GM12878 (cell line): Measurements from ENCODE around the gene PSAP. TPM values are rescaled to one million over a fixed set of nuclear protein-coding genes. Genes with fewer than 3 reads are reported as not detected.

Source experiments
- BCL11A ChIP-seq: IDR thresholded peaks from 2 replicates; pipeline ENCODE4 v1.6.1; 2011; ENCODE audit warnings: low read depth, low read length
- BCL3 ChIP-seq: IDR thresholded peaks from 2 replicates; pipeline ENCODE4 v1.6.1; 2011; ENCODE audit warnings: borderline replicate concordance, low read depth, mild to moderate bottlenecking, moderate library complexity, low read length; ENCODE audit not compliant: insufficient read depth, poor library complexity, severe bottlenecking
- CEBPB ChIP-seq, 2 experiments: fragments of 150-350 bp in 1 of 2; IDR thresholded peaks; 2 replicates each; pipeline ENCODE4 v1.6.1; 2012 to 2014; ENCODE audit warnings: low read depth in 2 of 2, low read length in 2 of 2, borderline replicate concordance in 1 of 2, inconsistent platforms in 1 of 2
- E2F4 ChIP-seq: IDR thresholded peaks from 2 replicates; pipeline ENCODE4 v1.6.1; 2012; ENCODE audit warnings: low read depth, low read length, improper control_type of control experiment
- ETV6 ChIP-seq, 2 experiments: fragments of 450-650 bp in 1 of 2; IDR thresholded peaks in 1 of 2; conservative IDR thresholded peaks in 1 of 2; 2 replicates each; pipeline ENCODE4 v1.6.1; 2014; ENCODE audit warnings: antibody characterized with exemption in 1 of 2, borderline replicate concordance in 1 of 2, low read depth in 1 of 2, mild to moderate bottlenecking in 1 of 2, moderate library complexity in 1 of 2
- EZH2 ChIP-seq: IDR thresholded peaks from 2 replicates; pipeline ENCODE4 v1.6.1; 2012; ENCODE audit warnings: low read depth, mild to moderate bottlenecking, control low read depth, inconsistent platforms, low read length, borderline replicate concordance; ENCODE audit not compliant: control insufficient read depth
- HDAC2 ChIP-seq: fragments of 200-600 bp; sonication (generic); IDR thresholded peaks from 2 replicates; pipeline ENCODE4 v1.6.1; 2017
- KAT2A ChIP-seq: conservative IDR thresholded peaks from 2 replicates; pipeline ENCODE4 v1.6.1; 2011; ENCODE audit warnings: low read depth, low read length; ENCODE audit not compliant: control insufficient read depth
- KLF5 ChIP-seq: fragments of 450-650 bp; IDR thresholded peaks from 2 replicates; pipeline ENCODE4 v1.6.1; 2014; ENCODE audit warnings: mild to moderate bottlenecking; ENCODE audit not compliant: partially characterized antibody
- MAX ChIP-seq: IDR thresholded peaks from 2 replicates; pipeline ENCODE4 v1.6.1; 2012; ENCODE audit warnings: low read depth, low read length, improper control_type of control experiment
- MYC ChIP-seq: IDR thresholded peaks from 2 replicates; pipeline ENCODE4 v1.6.1; 2011; ENCODE audit warnings: mild to moderate bottlenecking, low read length, moderate library complexity, inconsistent platforms; ENCODE audit not compliant: insufficient read depth, insufficient replicate concordance, insufficient read length, severe bottlenecking
- NRF1 ChIP-seq: conservative IDR thresholded peaks from 2 replicates; pipeline ENCODE4 v1.6.1; 2011; ENCODE audit warnings: mild to moderate bottlenecking, low read depth, low read length, improper control_type of control experiment
- RAD51 ChIP-seq: fragments of 450-650 bp; IDR thresholded peaks from 2 replicates; pipeline ENCODE4 v1.6.1; 2016; ENCODE audit warnings: moderate library complexity, mild to moderate bottlenecking, inconsistent platforms
- RB1 ChIP-seq: fragments of 450-650 bp; formaldehyde crosslinking; IDR thresholded peaks from 2 replicates; pipeline ENCODE4 v1.6.1; 2017; ENCODE audit warnings: mild to moderate bottlenecking, borderline replicate concordance
- SREBF1 ChIP-seq: IDR thresholded peaks from 2 replicates; pipeline ENCODE4 v1.6.1; 2012; ENCODE audit warnings: mild to moderate bottlenecking, low read length
- SUPT20H ChIP-seq: IDR thresholded peaks from 2 replicates; pipeline ENCODE4 v1.6.1; 2011; ENCODE audit warnings: low read depth, mild to moderate bottlenecking, low read length, moderate library complexity, borderline replicate concordance; ENCODE audit not compliant: control insufficient read depth
- ZNF207 ChIP-seq: fragments of 450-650 bp; IDR thresholded peaks from 2 replicates; pipeline ENCODE4 v1.6.1; 2014; ENCODE audit warnings: antibody characterized with exemption, mild to moderate bottlenecking, borderline replicate concordance
- ZNF217 ChIP-seq: fragments of 450-650 bp; IDR thresholded peaks from 2 replicates; pipeline ENCODE4 v1.6.1; 2017; ENCODE audit warnings: antibody characterized with exemption, mild to moderate bottlenecking
- ZNF592 ChIP-seq: fragments of 450-650 bp; IDR thresholded peaks from 2 replicates; pipeline ENCODE4 v1.6.1; 2017; ENCODE audit warnings: mild to moderate bottlenecking, moderate library complexity
- ZZZ3 ChIP-seq: IDR thresholded peaks from 2 replicates; pipeline ENCODE4 v1.6.1; 2011; ENCODE audit warnings: low read depth; ENCODE audit not compliant: control insufficient read depth, insufficient read length
- polyA plus RNA-seq, 11 experiments: library from polyadenylated mRNA; depleted of rRNA in 4 of 11; unstranded in 6 of 11; stranded (reverse) in 5 of 11; fragments of >200 nt; fragmentation: Nextera tagmentation in 4 of 11; fragmentation: Illumina TruSeq in 1 of 11; extraction: Ambion mirVana in 4 of 11; extraction: Trizol in 1 of 11; gene quantifications; 1 replicate in 1 of 11; 2 replicates in 10 of 11; pipeline versions ENCODE4 v1.2.1 to v1.2.3, GENCODE V29; 2011 to 2016; ENCODE audit warnings: inconsistent platforms in 2 of 11, missing spikeins in 2 of 11, low read depth in 1 of 11
- total RNA-seq, 4 experiments: library from RNA; depleted of rRNA in 3 of 4; stranded (reverse); fragments of >200 nt in 3 of 4; fragmentation: Illumina TruSeq in 1 of 4; extraction: Trizol in 1 of 4; gene quantifications; 2 replicates each; pipeline versions ENCODE4 v1.2.1 to v1.2.3, GENCODE V29; 2013 to 2021
- TF ChIP-seq, protein P1 (sequence below): fragments of 450-650 bp; IDR thresholded peaks from 2 replicates; pipeline ENCODE4 v1.6.1; 2014; ENCODE audit warnings: mild to moderate bottlenecking

The PSAP gene
- total and polyA plus RNA-seq, 10 of the 15 experiments (the other 5 are each of a cell fraction or from before 2014, with no cell fraction given) = 178 to 336 (median 286) TPM

DNA sequence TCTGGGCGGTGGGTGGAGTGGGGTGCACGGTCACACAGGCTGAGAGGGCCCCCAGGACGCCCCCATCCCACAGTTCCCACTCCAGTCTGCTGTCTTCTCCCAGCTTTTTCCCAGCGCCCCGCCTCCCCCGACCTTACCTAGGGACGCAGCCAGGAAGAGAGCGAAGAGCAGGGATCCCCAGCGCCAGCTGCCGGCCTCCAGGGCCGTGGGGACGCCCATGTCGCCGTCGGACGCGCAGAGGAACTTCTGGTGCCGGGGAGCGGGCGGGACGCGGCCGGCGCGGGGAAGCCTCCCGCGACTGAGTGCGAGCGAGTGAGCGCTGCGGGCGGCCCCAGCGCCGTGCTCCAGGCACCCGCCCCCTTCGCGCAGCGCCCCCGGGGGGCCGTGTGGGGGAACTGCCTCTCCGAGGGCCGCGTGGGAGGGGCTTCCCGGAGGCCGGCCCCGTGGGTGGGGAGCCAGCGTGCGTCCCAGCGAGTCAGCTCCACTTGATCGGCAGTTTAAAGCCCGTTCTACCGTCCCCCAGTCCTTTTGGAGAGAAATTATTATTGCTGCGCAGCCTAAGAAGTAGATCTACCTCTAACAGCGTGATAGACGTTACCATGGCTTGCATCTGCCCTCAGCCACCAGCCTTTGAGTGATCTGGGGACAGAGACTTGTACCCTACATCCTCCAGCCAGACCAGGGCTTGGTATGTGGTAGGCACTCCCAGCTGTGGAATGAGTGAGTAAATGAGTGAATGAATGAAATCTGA lies 77.7 kb downstream of the PSAP start, which contains the start of gene VSIR (continued):
- TF ChIP-seq MAX (peak; percentile 62), ETV6 (conservative IDR thresholded peaks at IDR 0.05 in 1 of 2, IDR thresholded peaks at IDR 0.05 in 1 of 2; ENCODE audit: borderline replicate concordance in 1 of 2, low read depth in 1 of 2) (no peak), MYC (no peak), RB1 (no peak; the same call in 1 of the 2 replicates), RAD51 (no peak), NRF1 (no peak), ZNF207 (peak; percentile 57; the same call in 1 of the 2 replicates), BCL3 (no peak), EZH2 (no peak), ZNF592 (peak; percentile 53; the same call in 1 of the 2 replicates), KLF5 (no peak), BCL11A (no peak), ZNF217 (peak; percentile 65; the same call in 1 of the 2 replicates), HDAC2 (no peak), E2F4 (no peak; the same call in 1 of the 2 replicates), KAT2A (no peak), SUPT20H (no peak), CEBPB (IDR thresholded peaks at IDR 0.05; ENCODE audit: borderline replicate concordance in 1 of 2, low read depth in 2 of 2, low read length in 2 of 2) (no peak), SREBF1 (no peak), ZZZ3 (no peak)
- TF ChIP-seq, protein P1, sequence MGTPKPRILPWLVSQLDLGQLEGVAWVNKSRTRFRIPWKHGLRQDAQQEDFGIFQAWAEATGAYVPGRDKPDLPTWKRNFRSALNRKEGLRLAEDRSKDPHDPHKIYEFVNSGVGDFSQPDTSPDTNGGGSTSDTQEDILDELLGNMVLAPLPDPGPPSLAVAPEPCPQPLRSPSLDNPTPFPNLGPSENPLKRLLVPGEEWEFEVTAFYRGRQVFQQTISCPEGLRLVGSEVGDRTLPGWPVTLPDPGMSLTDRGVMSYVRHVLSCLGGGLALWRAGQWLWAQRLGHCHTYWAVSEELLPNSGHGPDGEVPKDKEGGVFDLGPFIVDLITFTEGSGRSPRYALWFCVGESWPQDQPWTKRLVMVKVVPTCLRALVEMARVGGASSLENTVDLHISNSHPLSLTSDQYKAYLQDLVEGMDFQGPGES = no peak
